Measurements from ENCODE around the gene YWHAQ. TPM values are rescaled to one million over a fixed set of nuclear protein-coding genes. Genes with fewer than 3 reads are reported as not detected.

Gene YWHAQ
- total RNA-seq, 1 donor, result 242 TPM

DNA sequence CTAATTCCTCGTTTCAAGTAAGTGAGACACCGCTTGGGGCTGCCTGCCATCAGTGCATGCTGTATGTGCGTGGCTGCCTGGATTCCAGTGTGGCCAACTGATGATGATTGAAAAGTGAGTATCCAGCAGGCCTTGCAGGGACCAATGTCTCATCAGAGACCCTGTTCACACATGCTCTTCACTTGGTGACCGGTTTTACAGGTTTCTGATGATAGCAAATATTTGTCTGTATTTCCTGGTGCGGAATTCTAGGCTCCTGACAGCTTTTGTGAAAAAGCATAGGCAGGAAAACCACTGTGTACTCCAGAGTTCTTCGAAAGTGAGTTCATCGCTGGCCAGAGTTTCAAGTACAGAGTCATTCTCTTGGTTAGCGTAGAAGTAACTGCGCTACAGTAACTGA lies 13.8 kb upstream of the YWHAQ start:
- Histone ChIP-seq H3K4me3 (ENCODE audit: insufficient read depth, low read length) (no peak overlapping the region), H3K27me3 (ENCODE audit: insufficient read depth, low read length) (no peaks in the 10 kb centered on the region), H3K4me1 (ENCODE audit: insufficient read depth, low read length) (no peaks in the 10 kb centered on the region), H3K27ac (ENCODE audit: low read depth, low read length) (no peak overlapping the region), H3K9me3 (ENCODE audit: low read depth, low read length) (no peaks in the 10 kb centered on the region), H3K4me2 (ENCODE audit: insufficient read depth, low read length) (no peak overlapping the region), H3K79me2 (ENCODE audit: insufficient read depth, low read length) (no peaks in the 10 kb centered on the region), H4K20me1 (ENCODE audit: insufficient read depth, low read length) (no peaks in the 10 kb centered on the region), H3K36me3 (ENCODE audit: insufficient read depth, low read length) (no peaks in the 10 kb centered on the region), H2AFZ (ENCODE audit: low read length) (no peak overlapping the region)
- no peak for DNase-seq (ENCODE audit: insufficient read length, low spot score, missing footprints)
- TF ChIP-seq, protein P1, sequence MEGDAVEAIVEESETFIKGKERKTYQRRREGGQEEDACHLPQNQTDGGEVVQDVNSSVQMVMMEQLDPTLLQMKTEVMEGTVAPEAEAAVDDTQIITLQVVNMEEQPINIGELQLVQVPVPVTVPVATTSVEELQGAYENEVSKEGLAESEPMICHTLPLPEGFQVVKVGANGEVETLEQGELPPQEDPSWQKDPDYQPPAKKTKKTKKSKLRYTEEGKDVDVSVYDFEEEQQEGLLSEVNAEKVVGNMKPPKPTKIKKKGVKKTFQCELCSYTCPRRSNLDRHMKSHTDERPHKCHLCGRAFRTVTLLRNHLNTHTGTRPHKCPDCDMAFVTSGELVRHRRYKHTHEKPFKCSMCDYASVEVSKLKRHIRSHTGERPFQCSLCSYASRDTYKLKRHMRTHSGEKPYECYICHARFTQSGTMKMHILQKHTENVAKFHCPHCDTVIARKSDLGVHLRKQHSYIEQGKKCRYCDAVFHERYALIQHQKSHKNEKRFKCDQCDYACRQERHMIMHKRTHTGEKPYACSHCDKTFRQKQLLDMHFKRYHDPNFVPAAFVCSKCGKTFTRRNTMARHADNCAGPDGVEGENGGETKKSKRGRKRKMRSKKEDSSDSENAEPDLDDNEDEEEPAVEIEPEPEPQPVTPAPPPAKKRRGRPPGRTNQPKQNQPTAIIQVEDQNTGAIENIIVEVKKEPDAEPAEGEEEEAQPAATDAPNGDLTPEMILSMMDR (IDR thresholded peaks at IDR 0.05; ENCODE audit: extremely low read depth, low read depth, low read length), result no peak

- DNase-seq (ENCODE audit: insufficient read length, low spot score, missing footprints), result no peak
- TF ChIP-seq, protein P1 (IDR thresholded peaks at IDR 0.05; ENCODE audit: extremely low read depth, low read depth, low read length), result no peak
- Histone ChIP-seq H3K4me1 (ENCODE audit: insufficient read depth, low read length) (peaks cover 5% of the 10 kb centered on the region), H3K4me2 (ENCODE audit: insufficient read depth, low read length) (no peak overlapping the region), H3K27ac (ENCODE audit: low read depth, low read length) (no peak overlapping the region), H2AFZ (ENCODE audit: low read length) (no peak overlapping the region), H3K4me3 (ENCODE audit: insufficient read depth, low read length) (no peak overlapping the region), H3K27me3 (ENCODE audit: insufficient read depth, low read length) (no peaks in the 10 kb centered on the region), H3K79me2 (ENCODE audit: insufficient read depth, low read length) (no peaks in the 10 kb centered on the region), H3K36me3 (ENCODE audit: insufficient read depth, low read length) (no peaks in the 10 kb centered on the region), H3K9me3 (ENCODE audit: low read depth, low read length) (no peaks in the 10 kb centered on the region), H4K20me1 (ENCODE audit: insufficient read depth, low read length) (no peaks in the 10 kb centered on the region)
Measured at GRCh38 chr2:9644021-9644420, 13.2 kb upstream of the YWHAQ start.

GRCh38 chr2:9641641-9642040 lies 10.8 kb upstream of the YWHAQ start:
- H3K4me1 ChIP-seq (ENCODE audit: insufficient read depth, low read length), result peaks cover 28% of the 10 kb centered on the region
- H3K27ac ChIP-seq (ENCODE audit: low read depth, low read length), result no peak overlapping the region
- H3K4me3 ChIP-seq (ENCODE audit: insufficient read depth, low read length), result no peak overlapping the region
- no peaks in the 10 kb centered on the region for H3K79me2 ChIP-seq (ENCODE audit: insufficient read depth, low read length)
- no peak for DNase-seq (ENCODE audit: insufficient read length, low spot score, missing footprints)
- H3K27me3 ChIP-seq (ENCODE audit: insufficient read depth, low read length), result no peaks in the 10 kb centered on the region
- no peaks in the 10 kb centered on the region for H3K9me3 ChIP-seq (ENCODE audit: low read depth, low read length)
- TF ChIP-seq, protein P1 (IDR thresholded peaks at IDR 0.05; ENCODE audit: extremely low read depth, low read depth, low read length), result no peak
- H3K36me3 ChIP-seq (ENCODE audit: insufficient read depth, low read length), result no peaks in the 10 kb centered on the region
- no peak overlapping the region for H2AFZ ChIP-seq (ENCODE audit: low read length)
- H3K4me2 ChIP-seq (ENCODE audit: insufficient read depth, low read length), result no peak overlapping the region
- no peaks in the 10 kb centered on the region for H4K20me1 ChIP-seq (ENCODE audit: insufficient read depth, low read length)

DNA sequence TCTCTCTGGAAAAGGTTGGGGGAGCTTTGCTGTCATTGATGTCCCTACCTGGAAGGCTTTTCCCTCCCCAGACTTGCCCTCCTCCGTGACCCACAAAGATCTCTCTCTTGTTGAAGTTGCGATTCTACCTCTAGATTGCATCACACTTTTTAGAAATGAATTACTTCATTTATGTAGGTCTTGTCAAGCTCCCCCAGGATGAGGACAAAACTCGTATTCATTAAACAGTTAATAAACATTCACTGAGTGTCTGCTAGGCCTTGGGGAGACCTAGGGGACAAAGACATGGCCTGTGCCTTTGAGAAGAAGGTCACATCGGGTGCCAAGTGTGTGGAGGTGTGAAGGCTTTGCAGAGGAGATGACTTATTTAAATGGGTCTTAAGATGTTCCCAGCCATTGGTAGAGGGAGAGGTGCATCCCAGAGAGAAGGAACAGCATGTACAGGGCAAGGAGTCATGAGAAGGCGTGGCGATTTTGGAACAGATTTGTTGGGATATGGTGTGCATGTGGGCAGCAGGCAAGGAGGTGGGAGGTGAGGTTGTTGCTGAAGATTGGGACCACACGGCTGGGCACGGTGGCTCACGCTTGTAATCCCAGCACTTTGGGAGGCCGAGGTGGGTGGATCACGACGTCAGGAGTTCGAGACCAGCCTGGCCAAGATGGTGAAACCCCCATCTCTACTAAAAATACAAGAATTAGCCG lies 9.8 kb upstream of the YWHAQ start:
- no peak overlapping the region for H2AFZ ChIP-seq (ENCODE audit: low read length)
- peak; percentile 21 for DNase-seq (ENCODE audit: insufficient read length, low spot score, missing footprints)

More for the DNA sequence above, 9.8 kb upstream of the YWHAQ start:
- H3K4me3 ChIP-seq (ENCODE audit: insufficient read depth, low read length), result no peak overlapping the region
- no peaks in the 10 kb centered on the region for H4K20me1 ChIP-seq (ENCODE audit: insufficient read depth, low read length)
- H3K27ac ChIP-seq (ENCODE audit: low read depth, low read length), result no peak overlapping the region
- no peaks in the 10 kb centered on the region for H3K36me3 ChIP-seq (ENCODE audit: insufficient read depth, low read length)
- H3K79me2 ChIP-seq (ENCODE audit: insufficient read depth, low read length), result no peaks in the 10 kb centered on the region
- H3K9me3 ChIP-seq (ENCODE audit: low read depth, low read length), result no peaks in the 10 kb centered on the region
- no peaks in the 10 kb centered on the region for H3K27me3 ChIP-seq (ENCODE audit: insufficient read depth, low read length)
- peaks cover 30% of the 10 kb centered on the region for H3K4me1 ChIP-seq (ENCODE audit: insufficient read depth, low read length)
- TF ChIP-seq, protein P1 (IDR thresholded peaks at IDR 0.05; ENCODE audit: extremely low read depth, low read depth, low read length), result no peak
- no peak overlapping the region for H3K4me2 ChIP-seq (ENCODE audit: insufficient read depth, low read length)

All from osteoblast (primary cell).